ENCODE measurements around the gene GMDS.

DNA sequence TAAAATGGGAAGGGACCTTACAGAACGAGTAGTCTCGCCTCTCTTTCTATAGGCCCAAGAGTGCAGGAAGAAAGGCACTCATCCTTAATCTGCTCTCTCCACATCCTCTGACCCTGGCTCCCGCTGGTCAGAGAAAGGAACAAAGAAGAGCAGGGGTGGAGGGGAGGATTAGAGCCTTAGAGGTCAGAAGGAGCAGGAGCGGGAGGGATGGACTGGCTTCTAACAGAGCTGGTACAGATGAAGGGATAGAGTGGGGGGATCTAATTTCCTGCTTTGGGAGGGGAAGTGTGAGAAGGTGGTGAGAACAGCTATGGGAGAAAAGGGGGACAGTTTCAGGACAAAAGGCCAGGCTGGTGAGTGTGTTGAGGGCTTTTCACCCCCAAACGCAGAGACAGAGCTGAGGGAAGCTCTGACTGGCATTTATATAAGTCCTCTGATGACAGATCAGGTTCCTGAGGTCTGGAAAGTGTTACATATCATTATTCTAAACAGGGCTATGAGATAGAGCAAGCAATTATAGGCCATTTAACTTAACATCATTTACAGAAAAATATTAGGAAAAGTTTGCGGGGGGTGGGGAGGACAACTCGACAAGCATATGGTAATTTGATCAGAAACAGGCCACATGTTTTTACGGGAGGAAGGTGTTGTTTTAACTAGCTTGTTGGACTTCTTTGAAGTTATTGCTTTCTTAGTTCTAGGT lies 524.6 kb downstream of the GMDS start:
- TF ChIP-seq, protein P1, sequence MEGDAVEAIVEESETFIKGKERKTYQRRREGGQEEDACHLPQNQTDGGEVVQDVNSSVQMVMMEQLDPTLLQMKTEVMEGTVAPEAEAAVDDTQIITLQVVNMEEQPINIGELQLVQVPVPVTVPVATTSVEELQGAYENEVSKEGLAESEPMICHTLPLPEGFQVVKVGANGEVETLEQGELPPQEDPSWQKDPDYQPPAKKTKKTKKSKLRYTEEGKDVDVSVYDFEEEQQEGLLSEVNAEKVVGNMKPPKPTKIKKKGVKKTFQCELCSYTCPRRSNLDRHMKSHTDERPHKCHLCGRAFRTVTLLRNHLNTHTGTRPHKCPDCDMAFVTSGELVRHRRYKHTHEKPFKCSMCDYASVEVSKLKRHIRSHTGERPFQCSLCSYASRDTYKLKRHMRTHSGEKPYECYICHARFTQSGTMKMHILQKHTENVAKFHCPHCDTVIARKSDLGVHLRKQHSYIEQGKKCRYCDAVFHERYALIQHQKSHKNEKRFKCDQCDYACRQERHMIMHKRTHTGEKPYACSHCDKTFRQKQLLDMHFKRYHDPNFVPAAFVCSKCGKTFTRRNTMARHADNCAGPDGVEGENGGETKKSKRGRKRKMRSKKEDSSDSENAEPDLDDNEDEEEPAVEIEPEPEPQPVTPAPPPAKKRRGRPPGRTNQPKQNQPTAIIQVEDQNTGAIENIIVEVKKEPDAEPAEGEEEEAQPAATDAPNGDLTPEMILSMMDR (IDR thresholded peaks at IDR 0.05), result no peak
- no peak for TF ChIP-seq POLR2A (IDR thresholded peaks at IDR 0.05)

All from Peyer's patch (tissue), 4 donors.